GM21390 (cell line): ENCODE measurements around the gene TTF2.
"Not testable (repeated sequence)": the region's sequence is repeated elsewhere in the genome, so short reads cannot be mapped to it uniquely, and the experiment has no call there.

Source experiments
- ATAC-seq: cut with Tn5 transposase; IDR thresholded peaks from one replicate; pipeline ENCODE4 v1.9.1; 2021; ENCODE audit not compliant: unreplicated experiment

Gene TTF2

GRCh38 chr1:117147856-117148588 lies 87.9 kb downstream of the TTF2 start:
- no peak for ATAC-seq

- no peak for ATAC-seq
These were observed 90.2 kb downstream of the TTF2 start for GRCh38 chr1:117150316-117150715.

- not testable (repeated sequence) for ATAC-seq
These were observed 91.2 kb downstream of the TTF2 start for GRCh38 chr1:117151305-117151704.
